SK-N-SH treated with all-trans-retinoic acid at 6 μM for 48 hours (cell line): Measurements from ENCODE around the gene MYNN.

Experiments used
- ATAC-seq: fragments of 200-7000 bp; cut with Tn5 transposase; 3 replicates; pipeline ENCODE4 v1.9.1; 2020; ENCODE audit warnings: mild to moderate bottlenecking, moderate library complexity
- ARNTL ChIP-seq: fragments of 450-650 bp; formaldehyde crosslinking; IDR thresholded peaks from 2 replicates; pipeline ENCODE4 v1.5.0; 2020; ENCODE audit warnings: low read depth, mild to moderate bottlenecking, moderate library complexity, borderline replicate concordance
- BACH2 ChIP-seq: fragments of 250-450 bp; sonication (Bioruptor Pico); IDR thresholded peaks from 2 replicates; pipeline ENCODE4 v1.9.0; 2021; ENCODE audit warnings: mild to moderate bottlenecking, borderline replicate concordance
- GLIS3 ChIP-seq: fragments of 250-450 bp; sonication (Bioruptor Pico); IDR thresholded peaks from 2 replicates; pipeline ENCODE4 v1.5.0; 2020; ENCODE audit warnings: mild to moderate bottlenecking, moderate library complexity
- OSR1 ChIP-seq: fragments of 250-450 bp; sonication (Bioruptor Pico); IDR thresholded peaks from 2 replicates; pipeline ENCODE4 v1.8.0; 2022; ENCODE audit warnings: moderate library complexity, mild to moderate bottlenecking, inconsistent platforms
- RARB ChIP-seq: fragments of 250-450 bp; sonication (Bioruptor Pico); IDR thresholded peaks from 2 replicates; pipeline ENCODE4 v1.8.0; 2021; ENCODE audit warnings: mild to moderate bottlenecking, moderate library complexity
- SNAI2 ChIP-seq: fragments of 250-450 bp; sonication (Bioruptor Pico); IDR thresholded peaks from 2 replicates; pipeline ENCODE4 v1.5.0; 2020; ENCODE audit warnings: mild to moderate bottlenecking, moderate library complexity
- ZC3H10 ChIP-seq: fragments of 250-450 bp; sonication (Bioruptor Pico); IDR thresholded peaks from 2 replicates; pipeline ENCODE4 v1.5.1; 2021; ENCODE audit warnings: mild to moderate bottlenecking, moderate library complexity
- ZFP3 ChIP-seq: fragments of 250-450 bp; sonication (Bioruptor Pico); IDR thresholded peaks from 2 replicates; pipeline ENCODE4 v1.5.0; 2020; ENCODE audit warnings: mild to moderate bottlenecking, moderate library complexity
- ZFP30 ChIP-seq: fragments of 450-650 bp; formaldehyde crosslinking; IDR thresholded peaks from 2 replicates; pipeline ENCODE4 v1.5.0; 2022; ENCODE audit warnings: mild to moderate bottlenecking, moderate library complexity
- ZNF565 ChIP-seq: fragments of 450-650 bp; formaldehyde crosslinking; conservative IDR thresholded peaks from 2 replicates; pipeline ENCODE4 v1.5.0; 2020; ENCODE audit warnings: low read depth, mild to moderate bottlenecking, moderate library complexity
- ZNF70 ChIP-seq: fragments of 450-650 bp; formaldehyde crosslinking; IDR thresholded peaks from 2 replicates; pipeline ENCODE4 v1.5.0; 2020; ENCODE audit warnings: mild to moderate bottlenecking, moderate library complexity
- TF ChIP-seq, protein P1 (sequence below): fragments of 250-450 bp; sonication (Bioruptor Pico); IDR thresholded peaks from 2 replicates; pipeline ENCODE4 v1.8.0; 2020; ENCODE audit warnings: mild to moderate bottlenecking, moderate library complexity, borderline replicate concordance
- TF ChIP-seq, protein P2 (sequence below): fragments of 250-450 bp; sonication (Bioruptor Pico); IDR thresholded peaks from 2 replicates; pipeline ENCODE4 v1.5.0; 2020; ENCODE audit warnings: mild to moderate bottlenecking, moderate library complexity
- TF ChIP-seq, protein P3 (sequence below): fragments of 250-450 bp; sonication (Bioruptor Pico); IDR thresholded peaks from 2 replicates; pipeline ENCODE4 v1.5.1; 2020; ENCODE audit warnings: low read depth, mild to moderate bottlenecking, moderate library complexity
- TF ChIP-seq, protein P4 (sequence below): fragments of 250-450 bp; sonication (Bioruptor Pico); IDR thresholded peaks from 2 replicates; pipeline ENCODE4 v1.8.0; 2021; ENCODE audit warnings: low read depth, mild to moderate bottlenecking, moderate library complexity, borderline replicate concordance

MYNN gene

DNA sequence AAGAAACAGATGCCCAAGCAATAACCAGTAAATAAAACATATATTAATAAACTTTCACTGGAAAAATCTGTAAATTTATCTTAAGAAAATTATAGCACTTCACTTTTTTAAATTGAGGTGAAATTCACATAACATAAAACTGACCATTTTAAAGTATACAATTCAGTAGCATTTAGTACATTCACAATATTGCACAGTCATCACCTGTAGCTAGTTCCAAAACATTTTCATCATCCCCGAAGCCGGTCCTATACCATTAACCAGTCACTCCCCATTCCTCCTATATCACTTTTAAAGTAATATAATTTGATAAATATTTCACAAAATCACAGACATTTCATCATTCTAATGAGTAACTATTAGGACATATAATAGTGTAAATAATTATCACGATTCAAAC, 31.5 kb downstream of the MYNN start:
- no peak for TF ChIP-seq GLIS3 (CRISPR knock-in tag)
- TF ChIP-seq, protein P1, sequence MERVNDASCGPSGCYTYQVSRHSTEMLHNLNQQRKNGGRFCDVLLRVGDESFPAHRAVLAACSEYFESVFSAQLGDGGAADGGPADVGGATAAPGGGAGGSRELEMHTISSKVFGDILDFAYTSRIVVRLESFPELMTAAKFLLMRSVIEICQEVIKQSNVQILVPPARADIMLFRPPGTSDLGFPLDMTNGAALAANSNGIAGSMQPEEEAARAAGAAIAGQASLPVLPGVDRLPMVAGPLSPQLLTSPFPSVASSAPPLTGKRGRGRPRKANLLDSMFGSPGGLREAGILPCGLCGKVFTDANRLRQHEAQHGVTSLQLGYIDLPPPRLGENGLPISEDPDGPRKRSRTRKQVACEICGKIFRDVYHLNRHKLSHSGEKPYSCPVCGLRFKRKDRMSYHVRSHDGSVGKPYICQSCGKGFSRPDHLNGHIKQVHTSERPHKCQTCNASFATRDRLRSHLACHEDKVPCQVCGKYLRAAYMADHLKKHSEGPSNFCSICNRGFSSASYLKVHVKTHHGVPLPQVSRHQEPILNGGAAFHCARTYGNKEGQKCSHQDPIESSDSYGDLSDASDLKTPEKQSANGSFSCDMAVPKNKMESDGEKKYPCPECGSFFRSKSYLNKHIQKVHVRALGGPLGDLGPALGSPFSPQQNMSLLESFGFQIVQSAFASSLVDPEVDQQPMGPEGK: no peak
- TF ChIP-seq ZFP3 (CRISPR knock-in tag): no peak
- no peak for TF ChIP-seq SNAI2
- TF ChIP-seq, all 23 proteins: peak for 0
- ATAC-seq: no peak

DNA sequence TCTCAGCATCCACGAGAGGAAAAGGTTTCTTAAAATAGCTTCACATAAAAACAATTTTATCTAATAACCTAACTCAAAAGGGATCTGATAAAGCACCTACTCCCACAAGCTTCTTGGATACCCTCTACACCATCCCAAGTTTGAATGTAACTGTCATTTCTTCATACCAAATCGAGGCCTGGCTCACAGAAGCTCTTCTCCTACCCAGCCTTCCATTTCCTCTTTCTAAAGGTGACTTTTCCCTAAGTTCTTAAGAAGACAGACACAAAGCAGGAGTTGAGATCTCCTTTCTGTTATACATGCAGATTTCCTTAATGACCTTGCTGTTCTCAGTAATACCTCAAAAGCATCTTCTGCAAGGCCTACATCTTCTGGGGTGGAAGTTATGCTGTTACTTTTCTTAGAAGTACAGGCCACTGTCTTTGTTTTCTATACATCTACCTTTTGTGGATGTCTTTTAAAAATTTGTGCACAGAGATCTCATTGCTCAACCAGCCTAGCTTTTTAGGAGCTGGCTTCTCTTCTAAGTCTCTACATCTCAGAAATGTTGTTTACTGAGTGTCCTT, 36.1 kb downstream of the MYNN start:
- no peak for ATAC-seq
- no peak for TF ChIP-seq OSR1 (CRISPR knock-in tag)
- no peak for TF ChIP-seq ARNTL (CRISPR knock-in tag)
- TF ChIP-seq, protein P2, sequence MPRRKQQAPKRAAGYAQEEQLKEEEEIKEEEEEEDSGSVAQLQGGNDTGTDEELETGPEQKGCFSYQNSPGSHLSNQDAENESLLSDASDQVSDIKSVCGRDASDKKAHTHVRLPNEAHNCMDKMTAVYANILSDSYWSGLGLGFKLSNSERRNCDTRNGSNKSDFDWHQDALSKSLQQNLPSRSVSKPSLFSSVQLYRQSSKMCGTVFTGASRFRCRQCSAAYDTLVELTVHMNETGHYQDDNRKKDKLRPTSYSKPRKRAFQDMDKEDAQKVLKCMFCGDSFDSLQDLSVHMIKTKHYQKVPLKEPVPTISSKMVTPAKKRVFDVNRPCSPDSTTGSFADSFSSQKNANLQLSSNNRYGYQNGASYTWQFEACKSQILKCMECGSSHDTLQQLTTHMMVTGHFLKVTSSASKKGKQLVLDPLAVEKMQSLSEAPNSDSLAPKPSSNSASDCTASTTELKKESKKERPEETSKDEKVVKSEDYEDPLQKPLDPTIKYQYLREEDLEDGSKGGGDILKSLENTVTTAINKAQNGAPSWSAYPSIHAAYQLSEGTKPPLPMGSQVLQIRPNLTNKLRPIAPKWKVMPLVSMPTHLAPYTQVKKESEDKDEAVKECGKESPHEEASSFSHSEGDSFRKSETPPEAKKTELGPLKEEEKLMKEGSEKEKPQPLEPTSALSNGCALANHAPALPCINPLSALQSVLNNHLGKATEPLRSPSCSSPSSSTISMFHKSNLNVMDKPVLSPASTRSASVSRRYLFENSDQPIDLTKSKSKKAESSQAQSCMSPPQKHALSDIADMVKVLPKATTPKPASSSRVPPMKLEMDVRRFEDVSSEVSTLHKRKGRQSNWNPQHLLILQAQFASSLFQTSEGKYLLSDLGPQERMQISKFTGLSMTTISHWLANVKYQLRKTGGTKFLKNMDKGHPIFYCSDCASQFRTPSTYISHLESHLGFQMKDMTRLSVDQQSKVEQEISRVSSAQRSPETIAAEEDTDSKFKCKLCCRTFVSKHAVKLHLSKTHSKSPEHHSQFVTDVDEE (CRISPR knock-in tag): no peak
- no peak for TF ChIP-seq ZFP3 (CRISPR knock-in tag)
- no peak for TF ChIP-seq ZFP30 (CRISPR knock-in tag)
- no peak for TF ChIP-seq SNAI2
- TF ChIP-seq, protein P3, sequence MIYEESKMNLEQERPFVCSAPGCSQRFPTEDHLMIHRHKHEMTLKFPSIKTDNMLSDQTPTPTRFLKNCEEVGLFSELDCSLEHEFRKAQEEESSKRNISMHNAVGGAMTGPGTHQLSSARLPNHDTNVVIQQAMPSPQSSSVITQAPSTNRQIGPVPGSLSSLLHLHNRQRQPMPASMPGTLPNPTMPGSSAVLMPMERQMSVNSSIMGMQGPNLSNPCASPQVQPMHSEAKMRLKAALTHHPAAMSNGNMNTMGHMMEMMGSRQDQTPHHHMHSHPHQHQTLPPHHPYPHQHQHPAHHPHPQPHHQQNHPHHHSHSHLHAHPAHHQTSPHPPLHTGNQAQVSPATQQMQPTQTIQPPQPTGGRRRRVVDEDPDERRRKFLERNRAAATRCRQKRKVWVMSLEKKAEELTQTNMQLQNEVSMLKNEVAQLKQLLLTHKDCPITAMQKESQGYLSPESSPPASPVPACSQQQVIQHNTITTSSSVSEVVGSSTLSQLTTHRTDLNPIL: no peak
- TF ChIP-seq GLIS3 (CRISPR knock-in tag): no peak
- no peak for TF ChIP-seq BACH2 (CRISPR knock-in tag)
- TF ChIP-seq RARB: no peak
- TF ChIP-seq, protein P1: no peak
- TF ChIP-seq ZNF565 (CRISPR knock-in tag): no peak
- TF ChIP-seq, protein P4, sequence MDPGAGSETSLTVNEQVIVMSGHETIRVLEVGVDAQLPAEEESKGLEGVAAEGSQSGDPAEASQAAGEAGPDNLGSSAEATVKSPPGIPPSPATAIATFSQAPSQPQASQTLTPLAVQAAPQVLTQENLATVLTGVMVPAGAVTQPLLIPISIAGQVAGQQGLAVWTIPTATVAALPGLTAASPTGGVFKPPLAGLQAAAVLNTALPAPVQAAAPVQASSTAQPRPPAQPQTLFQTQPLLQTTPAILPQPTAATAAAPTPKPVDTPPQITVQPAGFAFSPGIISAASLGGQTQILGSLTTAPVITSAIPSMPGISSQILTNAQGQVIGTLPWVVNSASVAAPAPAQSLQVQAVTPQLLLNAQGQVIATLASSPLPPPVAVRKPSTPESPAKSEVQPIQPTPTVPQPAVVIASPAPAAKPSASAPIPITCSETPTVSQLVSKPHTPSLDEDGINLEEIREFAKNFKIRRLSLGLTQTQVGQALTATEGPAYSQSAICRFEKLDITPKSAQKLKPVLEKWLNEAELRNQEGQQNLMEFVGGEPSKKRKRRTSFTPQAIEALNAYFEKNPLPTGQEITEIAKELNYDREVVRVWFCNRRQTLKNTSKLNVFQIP (CRISPR knock-in tag): no peak
- TF ChIP-seq ZNF70 (CRISPR knock-in tag): no peak
- TF ChIP-seq ZC3H10 (CRISPR knock-in tag): no peak

DNA sequence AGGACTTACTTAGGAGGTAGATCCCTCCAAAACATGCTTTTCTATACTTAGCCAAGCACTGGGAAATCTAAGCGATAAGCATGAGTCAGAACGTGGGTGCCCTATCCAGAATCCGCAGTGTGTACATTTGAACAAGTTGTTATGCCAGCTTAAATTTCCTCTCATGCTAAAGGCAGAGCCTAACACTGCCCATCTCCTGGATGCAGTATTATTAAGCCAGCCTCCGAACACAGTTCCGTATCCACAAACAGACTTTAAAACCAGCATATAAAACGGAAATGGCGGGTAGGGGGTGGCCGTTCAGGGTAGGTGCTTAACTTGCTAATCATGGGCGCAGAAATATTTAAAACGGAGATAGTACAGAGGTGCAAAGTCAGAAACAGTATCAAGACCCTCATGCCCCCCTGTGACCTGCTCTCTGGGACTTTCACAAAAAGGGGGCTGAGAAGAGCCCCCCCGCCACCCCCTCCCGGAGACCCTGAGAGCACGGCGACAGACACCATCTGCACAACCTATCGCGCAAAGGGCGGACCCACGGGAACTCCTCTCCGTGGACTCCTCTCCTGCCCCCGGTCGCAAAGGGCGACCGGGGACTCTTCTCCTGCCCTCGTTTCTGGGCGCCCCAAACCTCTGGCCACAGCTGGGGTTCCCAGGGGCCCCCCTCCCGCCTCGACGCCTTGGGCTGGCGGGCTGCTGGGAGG, 38.6 kb downstream of the MYNN start:
- ATAC-seq: peak; percentile 72
- no peak for TF ChIP-seq RARB
- TF ChIP-seq, protein P1: peak; percentile 17; the same call in 1 of the 2 replicates
